ENCODE results near the gene CCDC33. TPM values are rescaled to one million over a fixed set of nuclear protein-coding genes. Genes with fewer than 3 reads are reported as not detected.

Gene CCDC33
- total and polyA plus RNA-seq, 3 experiments from 2014 or later = not detected

DNA sequence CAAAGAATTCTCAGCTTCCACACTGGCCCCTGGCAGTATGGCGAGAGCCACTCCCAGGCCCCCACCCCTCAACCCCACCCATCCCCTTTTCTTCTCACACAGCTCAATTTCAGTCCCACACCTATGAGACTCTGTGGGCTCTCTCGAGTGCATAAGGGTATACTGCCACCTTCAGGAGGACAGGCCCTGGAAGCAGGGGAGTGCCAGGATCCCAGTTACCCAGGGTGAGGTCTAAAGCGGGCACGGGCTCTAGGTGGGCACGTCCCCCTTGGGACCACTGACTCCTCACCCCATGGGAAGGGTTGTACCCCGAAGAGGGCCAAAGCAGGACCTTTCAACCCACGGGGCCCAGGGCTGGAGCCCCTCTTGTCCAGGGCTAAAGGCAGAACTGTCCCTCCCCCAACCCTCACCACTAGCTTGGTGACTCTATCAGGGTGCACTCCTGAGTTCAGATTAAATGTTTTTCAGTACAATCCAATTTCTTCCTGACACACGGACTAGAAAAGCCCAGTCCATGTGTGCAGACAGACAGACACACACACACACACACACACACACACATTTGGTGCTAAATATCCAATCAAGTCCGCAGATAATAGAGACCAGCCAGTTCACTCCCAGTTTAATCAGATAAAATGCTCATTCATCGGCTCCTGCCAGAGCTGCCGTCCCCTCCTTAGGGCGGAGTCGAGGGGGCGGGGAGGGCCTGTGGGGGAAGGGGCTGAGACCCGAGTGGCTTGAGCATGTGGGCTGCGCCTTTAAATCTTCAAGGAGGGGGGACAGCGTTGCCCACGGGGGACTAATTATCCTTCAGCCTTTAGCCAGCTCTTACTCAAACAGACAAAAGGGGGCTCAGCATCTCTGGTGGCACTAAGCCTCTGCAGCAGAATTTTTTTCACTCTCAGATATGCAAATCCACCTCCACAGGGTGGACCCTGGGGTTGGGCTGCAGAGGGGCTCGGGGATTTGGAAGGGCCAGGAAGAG, 72.0 kb downstream of the CCDC33 start:
- no peaks in the 10 kb centered on the region for H3K9me3 ChIP-seq (ENCODE audit: low read length)
- no peak overlapping the region for H3K27ac ChIP-seq (ENCODE audit: low read depth, low read length)
- ChIA-PET CTCF (interaction anchor here (0.7 to 1.5 kb wide), 7 partner anchors 10 to 182 kb away, joined by 3 to 9 read pairs (median 3); no protein-coding TSS in a partner anchor), POLR2A (no interaction called here)
- H3K36me3 Mint-ChIP-seq = no peaks in the 10 kb centered on the region
- no peak for DNase-seq
- H3K4me3 ChIP-seq (ENCODE audit: low read length) = no peak overlapping the region
- peaks cover 21 to 54% of the 10 kb centered on the region in 2 donors for H3K27me3 Mint-ChIP-seq
- H3K9me3 Mint-ChIP-seq = no peaks in the 10 kb centered on the region
- H3K4me3 Mint-ChIP-seq = no peak overlapping the region
- H3K4me1 ChIP-seq (ENCODE audit: insufficient read depth, low read length) = no peaks in the 10 kb centered on the region
- peaks cover 0 to 4% (median 0%) of the 10 kb centered on the region in 3 donors for H3K4me1 Mint-ChIP-seq
- peak overlapping the region in 1 of 8 donors; percentile 35 for H3K27ac Mint-ChIP-seq
- no peaks in the 10 kb centered on the region for H3K36me3 ChIP-seq (ENCODE audit: insufficient read depth, low read length)
- H3K27me3 ChIP-seq (ENCODE audit: insufficient read depth, low read length, poor library complexity, severe bottlenecking) = peaks cover 3% of the 10 kb centered on the region

DNA sequence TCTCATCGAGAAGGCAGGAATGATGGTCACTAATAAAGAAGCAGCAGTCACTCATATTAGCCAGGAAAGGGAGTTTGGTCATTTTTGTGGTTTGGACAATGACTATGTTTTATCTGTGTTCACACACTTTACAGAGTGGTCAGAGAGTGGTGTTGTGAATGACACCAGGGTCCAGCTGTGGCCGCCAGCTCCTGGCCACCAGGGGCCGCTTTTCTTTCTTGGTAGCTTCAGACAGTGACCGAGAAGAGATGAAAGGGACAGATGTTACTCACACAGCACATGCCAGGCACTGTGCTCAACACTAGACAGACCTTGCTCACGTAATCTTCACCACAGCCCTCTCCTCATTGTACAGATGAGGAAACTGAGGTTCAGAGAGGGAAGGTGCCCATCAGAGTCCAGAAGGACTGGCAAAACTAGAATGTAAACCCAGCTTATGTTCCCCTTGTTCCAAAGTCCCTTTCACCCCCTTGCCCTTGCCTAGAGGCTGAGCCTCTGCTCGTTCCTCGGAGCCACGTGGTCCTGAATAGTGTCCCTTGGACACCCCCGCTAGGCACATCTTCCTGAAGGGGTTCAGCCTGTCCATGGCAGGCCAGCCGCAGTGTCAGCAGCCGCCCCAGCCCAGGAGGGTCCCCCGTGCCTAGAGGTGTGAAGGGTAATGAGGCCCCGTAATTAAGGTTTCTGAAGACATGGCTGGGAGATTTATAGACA, 75.8 kb downstream of the CCDC33 start:
- Mint-ChIP-seq H3K9me3 (no peaks in the 10 kb centered on the region), H3K4me3 (no peak overlapping the region), H3K4me1 (peaks cover 14 to 36% (median 22%) of the 10 kb centered on the region in 3 donors), H3K27me3 (peaks cover 11 to 18% of the 10 kb centered on the region in 2 donors), H3K36me3 (no peaks in the 10 kb centered on the region), H3K27ac (no peak overlapping the region)
- POLR2A ChIA-PET = no interaction called here
- Histone ChIP-seq H3K27me3 (ENCODE audit: insufficient read depth, low read length, poor library complexity, severe bottlenecking) (no peaks in the 10 kb centered on the region), H3K36me3 (ENCODE audit: insufficient read depth, low read length) (no peaks in the 10 kb centered on the region), H3K4me3 (ENCODE audit: low read length) (no peak overlapping the region), H3K9me3 (ENCODE audit: low read length) (no peaks in the 10 kb centered on the region), H3K4me1 (ENCODE audit: insufficient read depth, low read length) (peaks cover 20% of the 10 kb centered on the region), H3K27ac (ENCODE audit: low read depth, low read length) (no peak overlapping the region)
- DNase-seq = no peak
- CTCF ChIA-PET = no interaction called here

DNA sequence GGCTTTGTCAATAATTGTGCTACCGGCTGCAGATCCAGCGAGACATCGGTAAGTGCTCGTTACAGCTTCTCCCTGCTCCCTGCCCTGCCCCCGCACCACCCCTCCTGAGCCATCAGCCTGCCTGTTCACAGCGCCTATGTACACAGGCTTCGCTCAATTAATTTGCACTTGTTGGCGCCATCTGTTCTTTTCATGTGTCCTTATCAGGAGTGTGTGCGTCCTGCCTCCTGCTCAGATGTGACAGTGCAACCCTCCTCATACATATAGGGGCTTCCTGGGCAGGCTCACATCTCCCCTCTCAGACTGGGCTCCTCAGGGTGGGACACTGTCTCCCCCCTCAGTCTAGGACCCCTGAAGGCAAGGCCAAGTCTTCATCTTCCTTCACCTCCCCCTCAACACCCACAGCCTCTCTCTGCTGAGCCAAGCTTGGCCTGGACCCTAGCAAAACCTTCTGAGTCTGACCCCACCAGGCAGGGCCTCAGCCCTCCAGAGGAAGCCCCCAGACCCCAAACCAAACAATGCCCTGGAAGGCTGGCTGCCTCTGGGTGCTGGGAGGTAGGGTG, 76.4 kb downstream of the CCDC33 start:
- POLR2A ChIA-PET = no interaction called here

DNA sequence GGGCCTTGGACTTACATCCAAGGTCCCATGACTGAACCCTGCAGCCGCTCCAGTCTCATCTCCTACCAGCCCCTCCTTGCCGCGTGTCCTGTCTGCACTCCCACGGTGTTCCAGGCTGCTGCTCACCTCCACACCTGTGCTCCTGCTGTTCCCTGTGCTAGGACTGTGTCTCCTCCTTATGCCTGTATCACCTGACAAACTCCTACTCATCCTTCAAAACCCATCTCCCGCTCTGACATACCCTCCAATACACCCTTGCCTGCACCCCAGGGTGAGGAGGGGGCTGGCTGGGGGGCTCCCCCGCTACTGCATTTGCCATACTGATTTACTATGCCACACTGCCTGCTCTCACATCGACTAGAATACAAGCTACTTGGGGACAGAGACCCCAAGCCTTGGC, 77.8 kb downstream of the CCDC33 start:
- no peaks in the 10 kb centered on the region for H3K9me3 Mint-ChIP-seq
- ChIA-PET CTCF (interaction anchor here (1.7 kb wide), 1 partner anchor 9 kb away, joined by 7 read pairs; no protein-coding TSS in a partner anchor), POLR2A (no interaction called here)
- no peaks in the 10 kb centered on the region for H3K36me3 Mint-ChIP-seq
- no peak overlapping the region for H3K4me3 Mint-ChIP-seq
- H3K27me3 Mint-ChIP-seq = peaks cover 3 to 4% of the 10 kb centered on the region in 2 donors
- H3K27me3 ChIP-seq (ENCODE audit: insufficient read depth, low read length, poor library complexity, severe bottlenecking) = no peaks in the 10 kb centered on the region
- H3K9me3 ChIP-seq (ENCODE audit: low read length) = no peaks in the 10 kb centered on the region
- no peaks in the 10 kb centered on the region for H3K36me3 ChIP-seq (ENCODE audit: insufficient read depth, low read length)
- H3K4me1 ChIP-seq (ENCODE audit: insufficient read depth, low read length) = peaks cover 20% of the 10 kb centered on the region
- H3K27ac Mint-ChIP-seq = peak overlapping the region in 6 of 8 donors; percentile 6 to 94 (median 42)
- DNase-seq = no peak
- peaks cover 14 to 52% (median 24%) of the 10 kb centered on the region in 3 donors for H3K4me1 Mint-ChIP-seq
- no peak overlapping the region for H3K27ac ChIP-seq (ENCODE audit: low read depth, low read length)
- H3K4me3 ChIP-seq (ENCODE audit: low read length) = no peak overlapping the region

More for the DNA sequence above, 76.4 kb downstream of the CCDC33 start:
- peaks cover 20% of the 10 kb centered on the region for H3K4me1 ChIP-seq (ENCODE audit: insufficient read depth, low read length)
- CTCF ChIA-PET = interaction anchor here (1.7 kb wide), 1 partner anchor 10 kb away, joined by 7 read pairs; no protein-coding TSS in a partner anchor
- no peaks in the 10 kb centered on the region for H3K36me3 ChIP-seq (ENCODE audit: insufficient read depth, low read length)
- H3K4me1 Mint-ChIP-seq = peaks cover 14 to 42% (median 24%) of the 10 kb centered on the region in 3 donors
- H3K27ac Mint-ChIP-seq = no peak overlapping the region
- H3K27me3 ChIP-seq (ENCODE audit: insufficient read depth, low read length, poor library complexity, severe bottlenecking) = no peaks in the 10 kb centered on the region
- no peaks in the 10 kb centered on the region for H3K36me3 Mint-ChIP-seq
- H3K9me3 ChIP-seq (ENCODE audit: low read length) = no peaks in the 10 kb centered on the region
- H3K27ac ChIP-seq (ENCODE audit: low read depth, low read length) = no peak overlapping the region
- no peak overlapping the region for H3K4me3 ChIP-seq (ENCODE audit: low read length)
- peaks cover 5 to 11% of the 10 kb centered on the region in 2 donors for H3K27me3 Mint-ChIP-seq
- no peak overlapping the region for H3K4me3 Mint-ChIP-seq
- no peaks in the 10 kb centered on the region for H3K9me3 Mint-ChIP-seq
- no peak for DNase-seq

DNA sequence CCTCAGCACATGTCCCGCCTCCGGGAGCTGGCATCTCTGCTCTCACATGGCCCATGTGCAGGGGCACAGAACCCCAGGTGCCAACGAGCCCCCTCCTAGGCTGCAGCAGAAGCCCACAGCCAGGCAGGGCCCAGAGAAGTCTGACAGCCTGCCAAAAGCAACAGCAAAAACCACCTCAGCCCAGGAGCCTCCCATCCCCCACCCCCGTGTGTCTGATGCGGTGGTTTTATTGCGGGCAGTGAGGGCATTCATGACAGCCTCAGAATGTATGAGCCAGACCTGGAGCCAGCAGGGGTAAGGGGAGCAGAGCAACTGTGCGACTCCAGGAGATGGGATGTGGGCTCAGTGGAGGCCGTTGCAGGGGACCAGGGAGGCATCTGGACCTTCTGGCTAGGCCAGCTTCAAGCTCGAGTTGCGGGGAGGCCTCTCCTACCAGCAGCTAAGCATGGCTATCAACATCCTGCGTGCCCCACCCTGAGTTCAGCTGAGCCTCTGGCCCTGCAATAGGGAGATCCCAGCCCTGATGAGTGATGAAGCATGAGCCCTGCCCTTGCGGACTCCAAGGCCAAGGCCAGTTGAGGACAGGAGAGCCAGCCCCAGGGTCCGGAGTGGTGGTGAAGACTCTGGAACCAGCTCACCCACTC, 78.8 kb downstream of the CCDC33 start:
- Mint-ChIP-seq H3K4me1 (peaks cover 14 to 62% (median 24%) of the 10 kb centered on the region in 3 donors), H3K9me3 (no peaks in the 10 kb centered on the region), H3K27ac (peak overlapping the region in 7 of 8 donors; percentile 2 to 81 (median 56)), H3K27me3 (peaks cover 0 to 1% of the 10 kb centered on the region in 2 donors), H3K36me3 (no peaks in the 10 kb centered on the region), H3K4me3 (peak overlapping the region in 3 of 7 donors; percentile 14 to 77 (median 53))
- peak in 3 of 5 donors; percentile 24 to 61 (median 56) for DNase-seq
- CTCF ChIA-PET = interaction anchor here (0.7 to 1.2 kb wide), 3 partner anchors 176 to 187 kb away, joined by 3 read pairs; no protein-coding TSS in a partner anchor
- Histone ChIP-seq H3K9me3 (ENCODE audit: low read length) (no peaks in the 10 kb centered on the region), H3K27ac (ENCODE audit: low read depth, low read length) (no peak overlapping the region), H3K36me3 (ENCODE audit: insufficient read depth, low read length) (no peaks in the 10 kb centered on the region), H3K27me3 (ENCODE audit: insufficient read depth, low read length, poor library complexity, severe bottlenecking) (no peaks in the 10 kb centered on the region), H3K4me3 (ENCODE audit: low read length) (no peak overlapping the region), H3K4me1 (ENCODE audit: insufficient read depth, low read length) (peaks cover 20% of the 10 kb centered on the region)
- POLR2A ChIA-PET = interaction anchor here (0.6 kb wide), 1 partner anchor 1036 kb away, joined by 8 read pairs; no protein-coding TSS in a partner anchor

DNA sequence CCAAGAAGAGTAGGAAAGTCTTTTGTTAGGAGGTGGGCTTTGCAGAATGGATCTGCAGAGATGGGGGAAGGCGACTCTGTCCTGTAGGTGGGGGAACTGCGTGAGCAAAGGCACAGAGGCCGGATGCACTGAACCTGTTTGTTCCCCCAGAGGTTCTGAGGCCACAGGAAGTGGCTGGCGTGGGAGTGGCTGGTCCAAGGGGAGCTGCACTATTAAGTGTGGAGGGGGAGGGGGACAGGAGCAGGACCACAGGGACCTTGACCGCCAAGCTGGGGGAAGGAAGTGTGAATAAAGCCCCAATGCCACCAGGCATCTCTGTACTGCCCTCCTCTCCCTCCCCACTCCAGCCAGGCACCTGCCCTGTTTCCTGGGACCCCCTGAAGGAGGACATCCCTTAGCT, 79.5 kb downstream of the CCDC33 start:
- Mint-ChIP-seq H3K4me1 (peaks cover 14 to 66% (median 27%) of the 10 kb centered on the region in 3 donors), H3K27ac (peak overlapping the region in 7 of 8 donors; percentile 2 to 86 (median 70)), H3K9me3 (no peaks in the 10 kb centered on the region), H3K4me3 (peak overlapping the region; percentile 3 to 53 (median 35)), H3K27me3 (peaks cover 0 to 1% of the 10 kb centered on the region in 2 donors), H3K36me3 (no peaks in the 10 kb centered on the region)
- Histone ChIP-seq H3K4me3 (ENCODE audit: low read length) (no peak overlapping the region), H3K27me3 (ENCODE audit: insufficient read depth, low read length, poor library complexity, severe bottlenecking) (no peaks in the 10 kb centered on the region), H3K9me3 (ENCODE audit: low read length) (no peaks in the 10 kb centered on the region), H3K27ac (ENCODE audit: low read depth, low read length) (no peak overlapping the region), H3K4me1 (ENCODE audit: insufficient read depth, low read length) (peaks cover 20% of the 10 kb centered on the region), H3K36me3 (ENCODE audit: insufficient read depth, low read length) (no peaks in the 10 kb centered on the region)
- DNase-seq = no peak
- ChIA-PET POLR2A (interaction anchor here (0.6 kb wide), 1 partner anchor 1036 kb away, joined by 8 read pairs; no protein-coding TSS in a partner anchor), CTCF (interaction anchor here (0.9 to 1.2 kb wide), 2 partner anchors 177 to 187 kb away, joined by 3 read pairs; no protein-coding TSS in a partner anchor)

DNA sequence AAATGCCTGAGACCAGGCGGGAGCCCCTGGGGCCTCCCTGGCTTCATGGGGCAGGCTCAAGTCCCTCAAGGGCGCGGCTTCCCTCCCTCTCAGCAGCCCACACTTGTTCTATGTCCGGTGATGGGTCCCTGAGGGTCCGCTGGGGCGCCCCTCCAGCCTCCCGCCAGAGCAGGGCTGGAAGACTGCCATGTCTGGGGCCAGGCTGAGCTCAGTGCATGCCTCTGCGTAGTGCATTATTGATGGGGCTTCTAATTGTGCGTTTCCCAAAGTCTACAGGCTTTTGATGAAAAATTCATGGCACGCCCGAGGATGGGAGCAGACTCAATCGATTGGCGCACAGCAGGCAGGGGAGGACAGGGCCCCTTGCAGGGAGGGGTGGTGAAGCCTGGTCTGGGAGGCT, 80.0 kb downstream of the CCDC33 start:
- peaks cover 14 to 66% (median 27%) of the 10 kb centered on the region in 3 donors for H3K4me1 Mint-ChIP-seq
- H3K27ac ChIP-seq (ENCODE audit: low read depth, low read length) = no peak overlapping the region
- ChIA-PET POLR2A (no interaction called here), CTCF (interaction anchor here (1.2 kb wide), 1 partner anchor 188 kb away, joined by 3 read pairs; no protein-coding TSS in a partner anchor)
- no peak overlapping the region for H3K4me3 ChIP-seq (ENCODE audit: low read length)
- H3K27ac Mint-ChIP-seq = peak overlapping the region in 4 of 8 donors; percentile 29 to 70 (median 55)
- H3K27me3 Mint-ChIP-seq = peaks cover 0 to 1% of the 10 kb centered on the region in 2 donors
- H3K36me3 Mint-ChIP-seq = no peaks in the 10 kb centered on the region
- H3K9me3 Mint-ChIP-seq = no peaks in the 10 kb centered on the region
- no peaks in the 10 kb centered on the region for H3K36me3 ChIP-seq (ENCODE audit: insufficient read depth, low read length)
- peaks cover 20% of the 10 kb centered on the region for H3K4me1 ChIP-seq (ENCODE audit: insufficient read depth, low read length)
- H3K4me3 Mint-ChIP-seq = no peak overlapping the region
- DNase-seq = no peak
- no peaks in the 10 kb centered on the region for H3K27me3 ChIP-seq (ENCODE audit: insufficient read depth, low read length, poor library complexity, severe bottlenecking)
- no peaks in the 10 kb centered on the region for H3K9me3 ChIP-seq (ENCODE audit: low read length)

Measured in CD8-positive, alpha-beta memory T cell (primary cell).